Fibroblast of upper back skin (primary cell): Measurements from ENCODE around the gene TRO.

Experiments
- DNase-seq: peaks from one replicate; pipeline ENCODE4 v3.0.0-alpha.2; 2013

TRO gene

DNA sequence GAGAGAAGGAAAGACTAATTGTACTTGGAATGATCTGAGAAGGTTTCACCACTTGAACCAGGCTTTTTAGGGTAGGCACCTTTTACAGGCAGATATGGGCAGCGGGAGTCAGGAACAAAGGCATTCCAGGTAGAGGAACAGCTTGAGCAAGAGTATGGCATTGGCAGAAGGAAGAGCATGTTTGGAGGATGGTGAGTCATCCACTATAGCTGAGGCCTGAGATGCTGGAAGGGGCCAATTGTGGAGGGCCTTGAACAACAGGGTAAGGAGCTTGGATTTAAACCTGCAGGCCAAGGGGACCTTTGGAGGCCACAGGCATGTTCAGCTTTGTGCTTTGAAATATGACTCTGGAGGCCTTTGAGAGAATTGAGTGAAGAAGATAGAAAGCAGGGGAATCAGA is 41.1 kb downstream of the TRO start:
- no peak for DNase-seq

DNA sequence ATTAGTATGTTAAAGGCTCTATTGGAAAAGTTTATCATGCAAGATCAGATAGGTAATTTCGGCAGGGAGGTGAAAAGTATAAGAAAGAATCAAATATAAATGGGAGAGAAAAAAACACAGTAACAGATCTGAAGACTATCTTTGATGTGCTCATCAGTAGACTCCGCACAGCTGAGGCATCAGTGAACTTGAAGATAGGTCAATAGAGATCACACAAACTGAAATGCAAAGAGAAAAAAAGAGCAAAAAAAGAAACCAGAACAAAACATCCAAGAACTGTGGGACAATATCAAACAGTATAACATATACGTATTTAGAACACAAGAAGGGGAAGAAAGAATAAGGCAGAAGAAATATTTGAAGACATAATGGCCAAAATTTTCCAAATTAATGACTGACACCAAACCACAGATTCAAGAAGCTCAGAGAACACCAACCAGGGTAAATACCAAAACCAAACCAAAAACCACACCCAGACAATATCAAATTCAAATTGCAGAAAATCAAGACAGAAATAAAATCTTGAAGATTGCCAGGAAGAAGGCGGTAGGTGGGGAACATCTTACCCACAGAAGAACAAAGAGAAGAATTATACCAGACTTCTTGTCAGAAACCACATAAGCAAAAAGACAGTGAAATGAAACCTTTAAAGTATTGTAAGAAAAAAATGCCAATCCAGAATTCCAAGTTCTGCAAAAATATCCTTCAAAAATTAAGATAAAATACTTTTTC is 44.3 kb downstream of the TRO start:
- no peak for DNase-seq

DNA sequence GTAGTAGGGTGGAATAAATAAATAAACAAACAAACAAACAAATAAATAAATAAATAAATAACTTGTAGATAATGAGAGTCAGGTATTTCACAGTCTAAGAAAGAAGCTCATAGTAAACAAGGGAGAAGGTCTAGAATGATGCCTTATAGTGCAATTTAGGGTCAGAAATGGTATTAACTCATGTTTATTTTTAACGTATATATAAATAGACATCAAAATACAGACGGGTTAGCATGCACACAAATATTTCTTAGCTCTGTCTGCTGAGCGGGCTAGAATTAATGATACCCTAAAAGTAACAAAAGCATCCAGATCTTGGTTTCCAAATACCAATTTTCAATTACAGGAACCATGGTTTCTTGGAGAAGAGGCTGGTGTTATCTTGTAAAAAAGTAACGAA is 56.8 kb downstream of the TRO start:
- DNase-seq = no peak

DNA sequence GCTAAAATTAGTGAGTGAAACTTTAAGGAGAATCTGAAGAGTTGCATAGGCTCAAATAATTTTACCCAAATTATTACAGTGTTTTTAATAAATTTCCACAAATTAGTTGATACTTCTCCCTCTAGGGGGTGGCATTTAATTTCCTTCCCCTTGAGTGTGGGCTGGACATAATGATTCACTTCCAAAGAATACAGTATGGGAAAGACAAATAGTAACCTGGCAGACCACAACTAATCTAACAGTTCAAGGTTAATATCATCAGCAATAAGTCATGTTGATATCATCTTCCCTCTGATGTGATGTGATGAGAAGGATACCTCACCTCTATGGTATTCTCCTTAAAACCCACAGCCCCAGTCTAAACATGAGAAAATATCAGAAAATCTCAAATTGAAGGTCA is 57.8 kb downstream of the TRO start:
- DNase-seq = peak; percentile 3

DNA sequence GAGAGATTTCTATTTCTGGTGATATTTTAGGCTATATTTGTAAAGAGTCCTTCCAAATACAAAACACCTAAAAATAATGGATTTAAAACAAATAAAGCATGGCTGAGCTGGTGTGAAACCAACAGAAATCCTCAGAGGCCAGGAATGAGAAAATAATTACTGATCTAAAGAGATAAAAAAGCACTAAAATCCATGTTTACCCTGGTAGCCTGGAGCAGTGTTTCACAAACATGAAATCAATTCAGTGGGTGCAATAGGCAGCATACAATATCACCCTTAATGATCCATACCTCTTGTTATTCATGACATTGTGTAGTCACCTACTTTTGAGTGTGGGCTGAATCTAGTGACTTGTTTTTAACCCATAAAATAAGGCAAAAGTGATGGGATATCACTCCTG is 58.8 kb downstream of the TRO start:
- DNase-seq = no peak

DNA sequence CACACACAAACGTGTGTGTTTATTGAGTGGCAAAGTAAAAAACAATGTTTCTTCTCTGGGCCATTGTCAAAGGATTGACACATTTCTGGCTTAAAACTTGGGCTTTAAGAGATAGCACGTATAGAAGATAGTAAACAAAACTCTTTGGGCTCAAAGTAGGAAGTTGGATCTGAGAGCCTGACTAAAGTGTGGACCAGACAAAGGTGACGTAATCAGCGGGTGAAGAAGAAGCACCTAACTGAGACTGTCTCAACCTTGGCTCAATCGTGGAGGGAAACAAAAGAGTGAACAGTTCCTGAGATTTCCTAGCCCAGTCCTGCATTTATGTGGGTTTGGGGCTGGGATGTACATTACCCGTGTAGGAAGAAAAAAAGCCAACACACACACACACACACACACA is 59.7 kb downstream of the TRO start:
- no peak for DNase-seq
